Adrenal gland (tissue), 5 donors: ENCODE data around the gene IL4R.

ENCODE experiments used
- POLR2A ChIP-seq, 2 donors: fragments of 450-650 bp; IDR thresholded peaks; one replicate each; pipeline ENCODE4 v1.6.1; 2017; ENCODE audit warnings: antibody characterized with exemption in 2 of 2, mild to moderate bottlenecking in 2 of 2, moderate library complexity in 1 of 2
- TF ChIP-seq, protein P1 (sequence below), 6 experiments: fragments of 450-650 bp in 4 of 6; fragments of 200-600 bp in 2 of 6; sonication (generic) in 1 of 6; IDR thresholded peaks; 1 replicate in 5 of 6; 2 replicates in 1 of 6; pipeline versions ENCODE4 v1.5.1 to v1.8.0; 2016 to 2021; ENCODE audit warnings: antibody characterized with exemption in 6 of 6, mild to moderate bottlenecking in 2 of 6, moderate library complexity in 1 of 6
- donor health status: DM: no; HTN: no; CAD: no.

DNA sequence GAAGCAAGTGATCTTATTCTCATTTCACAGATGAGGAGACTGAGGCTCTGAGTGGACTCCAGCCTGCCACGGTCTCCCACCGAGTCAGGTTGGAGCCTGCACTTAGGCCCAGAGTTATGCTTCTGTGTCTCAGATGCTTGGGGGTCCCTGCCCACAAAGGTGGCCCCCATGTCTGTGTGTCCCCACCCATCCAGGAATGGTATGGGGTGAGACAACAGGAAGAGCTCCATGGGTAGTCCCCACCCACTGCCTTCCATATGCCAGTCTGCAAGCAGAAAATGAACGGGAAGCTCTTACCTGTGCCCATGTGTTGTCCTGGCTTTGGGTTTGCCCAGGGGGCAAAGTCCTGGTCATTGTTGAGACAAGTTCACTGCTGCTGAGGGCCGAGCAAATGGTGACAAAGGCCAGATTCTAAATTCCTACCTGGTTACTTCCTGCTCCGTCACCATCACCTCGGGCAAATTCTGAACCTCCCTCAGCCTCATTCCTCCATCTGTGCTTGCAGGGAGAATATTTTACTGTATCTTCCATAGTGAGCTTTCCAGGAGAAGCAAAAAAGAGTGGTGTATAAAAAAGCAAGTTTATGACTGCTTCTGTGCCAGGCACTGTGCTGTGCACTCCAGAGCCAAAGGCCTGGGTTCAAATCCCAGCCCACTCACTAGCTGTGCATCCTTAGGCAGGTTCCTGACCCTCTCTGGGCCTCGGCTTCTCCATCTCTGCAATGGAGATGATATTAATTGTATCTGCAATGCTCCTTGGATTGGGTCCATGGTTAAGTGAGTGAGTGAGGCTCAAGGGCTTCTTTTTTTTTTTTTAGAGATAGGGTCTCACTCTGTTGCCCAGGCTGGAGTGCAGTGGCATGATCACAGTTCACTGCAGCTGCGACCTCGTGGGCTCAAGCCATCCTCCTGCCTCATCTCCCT is 9.3 kb downstream of the IL4R start:
- TF ChIP-seq, protein P1, sequence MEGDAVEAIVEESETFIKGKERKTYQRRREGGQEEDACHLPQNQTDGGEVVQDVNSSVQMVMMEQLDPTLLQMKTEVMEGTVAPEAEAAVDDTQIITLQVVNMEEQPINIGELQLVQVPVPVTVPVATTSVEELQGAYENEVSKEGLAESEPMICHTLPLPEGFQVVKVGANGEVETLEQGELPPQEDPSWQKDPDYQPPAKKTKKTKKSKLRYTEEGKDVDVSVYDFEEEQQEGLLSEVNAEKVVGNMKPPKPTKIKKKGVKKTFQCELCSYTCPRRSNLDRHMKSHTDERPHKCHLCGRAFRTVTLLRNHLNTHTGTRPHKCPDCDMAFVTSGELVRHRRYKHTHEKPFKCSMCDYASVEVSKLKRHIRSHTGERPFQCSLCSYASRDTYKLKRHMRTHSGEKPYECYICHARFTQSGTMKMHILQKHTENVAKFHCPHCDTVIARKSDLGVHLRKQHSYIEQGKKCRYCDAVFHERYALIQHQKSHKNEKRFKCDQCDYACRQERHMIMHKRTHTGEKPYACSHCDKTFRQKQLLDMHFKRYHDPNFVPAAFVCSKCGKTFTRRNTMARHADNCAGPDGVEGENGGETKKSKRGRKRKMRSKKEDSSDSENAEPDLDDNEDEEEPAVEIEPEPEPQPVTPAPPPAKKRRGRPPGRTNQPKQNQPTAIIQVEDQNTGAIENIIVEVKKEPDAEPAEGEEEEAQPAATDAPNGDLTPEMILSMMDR (IDR thresholded peaks at IDR 0.05): no peak
- TF ChIP-seq POLR2A (IDR thresholded peaks at IDR 0.05): no peak
